Stimulated activated naive CD8-positive, alpha-beta T cell treated with anti-CD3 and anti-CD28 coated beads, Interleukin-15, Interleukin-2, amounts not matched to agents 100 ng/mL and 50 ng/mL, for 24 hours (primary cell): Measurements from ENCODE around the gene FRMD4A.

ENCODE experiments used
- H3K27ac Mint-ChIP-seq: one replicate; pipeline ENCODE4 v1.8.0; 2021; ENCODE audit warnings: mild to moderate bottlenecking, mixed read lengths
- H3K27me3 Mint-ChIP-seq: one replicate; pipeline ENCODE4 v1.8.0; 2021; ENCODE audit warnings: mixed read lengths
- H3K36me3 Mint-ChIP-seq: one replicate; pipeline ENCODE4 v1.8.0; 2021; ENCODE audit warnings: low read depth, mixed read lengths
- H3K4me1 Mint-ChIP-seq: one replicate; pipeline ENCODE4 v1.8.0; 2021; ENCODE audit warnings: low read depth, mixed read lengths
- H3K4me3 Mint-ChIP-seq: one replicate; pipeline ENCODE4 v1.8.0; 2021; ENCODE audit warnings: mild to moderate bottlenecking, mixed read lengths
- H3K9me3 Mint-ChIP-seq: one replicate; pipeline ENCODE4 v1.8.0; 2021; ENCODE audit warnings: mixed read lengths

FRMD4A gene

GRCh38 chr10:14326581-14326980 lies 4.1 kb downstream of the FRMD4A start:
- Mint-ChIP-seq H3K9me3 (no peaks in the 10 kb centered on the region), H3K36me3 (no peaks in the 10 kb centered on the region), H3K27me3 (peaks cover 37% of the 10 kb centered on the region), H3K27ac (no peak overlapping the region), H3K4me3 (no peak overlapping the region), H3K4me1 (no peaks in the 10 kb centered on the region)

GRCh38 chr10:14325325-14325955 lies 5.3 kb downstream of the FRMD4A start:
- Mint-ChIP-seq H3K36me3 (no peaks in the 10 kb centered on the region), H3K27ac (no peak overlapping the region), H3K27me3 (peaks cover 34% of the 10 kb centered on the region), H3K9me3 (no peaks in the 10 kb centered on the region), H3K4me1 (no peaks in the 10 kb centered on the region), H3K4me3 (no peak overlapping the region)

- H3K27ac Mint-ChIP-seq: no peak overlapping the region
- no peaks in the 10 kb centered on the region for H3K4me1 Mint-ChIP-seq
- H3K36me3 Mint-ChIP-seq: no peaks in the 10 kb centered on the region
- H3K4me3 Mint-ChIP-seq: no peak overlapping the region
- no peaks in the 10 kb centered on the region for H3K9me3 Mint-ChIP-seq
- H3K27me3 Mint-ChIP-seq: peaks cover 23% of the 10 kb centered on the region
Observed at GRCh38 chr10:14322526-14323188, 8.1 kb downstream of the FRMD4A start.

- Mint-ChIP-seq H3K9me3 (no peaks in the 10 kb centered on the region), H3K27ac (no peak overlapping the region), H3K27me3 (peaks cover 27% of the 10 kb centered on the region)
Observed at GRCh38 chr10:14318007-14318406, 12.7 kb downstream of the FRMD4A start.

GRCh38 chr10:14312014-14312413 lies 18.7 kb downstream of the FRMD4A start:
- Mint-ChIP-seq H3K27ac (no peak overlapping the region), H3K4me3 (no peak overlapping the region), H3K27me3 (peaks cover 18% of the 10 kb centered on the region), H3K4me1 (no peaks in the 10 kb centered on the region), H3K9me3 (no peaks in the 10 kb centered on the region), H3K36me3 (no peaks in the 10 kb centered on the region)

More at GRCh38 chr10:14318007-14318406, 12.7 kb downstream of the FRMD4A start:
- no peaks in the 10 kb centered on the region for H3K4me1 Mint-ChIP-seq
- no peaks in the 10 kb centered on the region for H3K36me3 Mint-ChIP-seq
- no peak overlapping the region for H3K4me3 Mint-ChIP-seq

- H3K27me3 Mint-ChIP-seq: peaks cover 14% of the 10 kb centered on the region
- H3K36me3 Mint-ChIP-seq: no peaks in the 10 kb centered on the region
- H3K4me3 Mint-ChIP-seq: no peak overlapping the region
- H3K4me1 Mint-ChIP-seq: no peaks in the 10 kb centered on the region
- H3K27ac Mint-ChIP-seq: no peak overlapping the region
- H3K9me3 Mint-ChIP-seq: no peaks in the 10 kb centered on the region
Observed at GRCh38 chr10:14311206-14311957, 19.3 kb downstream of the FRMD4A start.

GRCh38 chr10:14309593-14309992 lies 21.1 kb downstream of the FRMD4A start:
- no peaks in the 10 kb centered on the region for H3K4me1 Mint-ChIP-seq
- peaks cover 13% of the 10 kb centered on the region for H3K27me3 Mint-ChIP-seq
- no peak overlapping the region for H3K27ac Mint-ChIP-seq
- no peaks in the 10 kb centered on the region for H3K36me3 Mint-ChIP-seq
- H3K9me3 Mint-ChIP-seq: no peaks in the 10 kb centered on the region
- H3K4me3 Mint-ChIP-seq: no peak overlapping the region

GRCh38 chr10:14306190-14306589 lies 24.5 kb downstream of the FRMD4A start:
- no peaks in the 10 kb centered on the region for H3K9me3 Mint-ChIP-seq
- H3K4me3 Mint-ChIP-seq: no peak overlapping the region
- no peaks in the 10 kb centered on the region for H3K36me3 Mint-ChIP-seq
- H3K27me3 Mint-ChIP-seq: peaks cover 10% of the 10 kb centered on the region
- no peaks in the 10 kb centered on the region for H3K4me1 Mint-ChIP-seq
- no peak overlapping the region for H3K27ac Mint-ChIP-seq

GRCh38 chr10:14304046-14304445 lies 26.7 kb downstream of the FRMD4A start:
- Mint-ChIP-seq H3K36me3 (no peaks in the 10 kb centered on the region), H3K27me3 (peaks cover 10% of the 10 kb centered on the region), H3K27ac (no peak overlapping the region), H3K9me3 (no peaks in the 10 kb centered on the region), H3K4me3 (no peak overlapping the region), H3K4me1 (no peaks in the 10 kb centered on the region)

GRCh38 chr10:14302035-14302434 lies 28.7 kb downstream of the FRMD4A start:
- no peaks in the 10 kb centered on the region for H3K4me1 Mint-ChIP-seq
- H3K4me3 Mint-ChIP-seq: no peak overlapping the region
- no peaks in the 10 kb centered on the region for H3K36me3 Mint-ChIP-seq
- H3K27ac Mint-ChIP-seq: no peak overlapping the region
- H3K9me3 Mint-ChIP-seq: no peaks in the 10 kb centered on the region
- peaks cover 16% of the 10 kb centered on the region for H3K27me3 Mint-ChIP-seq

- no peak overlapping the region for H3K27ac Mint-ChIP-seq
- H3K4me3 Mint-ChIP-seq: no peak overlapping the region
- H3K9me3 Mint-ChIP-seq: no peaks in the 10 kb centered on the region
- H3K4me1 Mint-ChIP-seq: no peaks in the 10 kb centered on the region
- no peaks in the 10 kb centered on the region for H3K36me3 Mint-ChIP-seq
- peaks cover 19% of the 10 kb centered on the region for H3K27me3 Mint-ChIP-seq
Observed at GRCh38 chr10:14299556-14299955, 31.2 kb downstream of the FRMD4A start.

- H3K4me3 Mint-ChIP-seq: no peak overlapping the region
- peaks cover 19% of the 10 kb centered on the region for H3K27me3 Mint-ChIP-seq
Observed at GRCh38 chr10:14296065-14296709, 34.5 kb downstream of the FRMD4A start.

GRCh38 chr10:14294347-14295059 lies 36.2 kb downstream of the FRMD4A start:
- H3K36me3 Mint-ChIP-seq: no peaks in the 10 kb centered on the region
- peaks cover 18% of the 10 kb centered on the region for H3K9me3 Mint-ChIP-seq
- no peak overlapping the region for H3K27ac Mint-ChIP-seq
- no peak overlapping the region for H3K4me3 Mint-ChIP-seq
- no peaks in the 10 kb centered on the region for H3K4me1 Mint-ChIP-seq
- H3K27me3 Mint-ChIP-seq: peaks cover 24% of the 10 kb centered on the region

More at GRCh38 chr10:14296065-14296709, 34.5 kb downstream of the FRMD4A start:
- Mint-ChIP-seq H3K27ac (no peak overlapping the region), H3K36me3 (no peaks in the 10 kb centered on the region), H3K4me1 (no peaks in the 10 kb centered on the region), H3K9me3 (peaks cover 13% of the 10 kb centered on the region)

GRCh38 chr10:14293526-14293925 lies 37.2 kb downstream of the FRMD4A start:
- Mint-ChIP-seq H3K9me3 (peaks cover 18% of the 10 kb centered on the region), H3K27me3 (peaks cover 21% of the 10 kb centered on the region), H3K27ac (no peak overlapping the region), H3K4me1 (no peaks in the 10 kb centered on the region), H3K36me3 (no peaks in the 10 kb centered on the region), H3K4me3 (no peak overlapping the region)
